GM23248 (cell line): Measurements from ENCODE around the gene FAM219A.

ENCODE experiments used
- EZH2 ChIP-seq: fragments of 200-600 bp; sonication (generic); IDR thresholded peaks from 2 replicates; pipeline ENCODE4 v1.6.1; 2018; ENCODE audit warnings: antibody characterized with exemption, mild to moderate bottlenecking; ENCODE audit not compliant: insufficient read depth, poor library complexity, severe bottlenecking
- EZH2phosphoT487 ChIP-seq: fragments of 200-600 bp; sonication (generic); IDR thresholded peaks from 2 replicates; pipeline ENCODE4 v1.6.1; 2018; ENCODE audit warnings: antibody characterized with exemption, moderate library complexity, mild to moderate bottlenecking, low read depth; ENCODE audit not compliant: insufficient read depth

DNA sequence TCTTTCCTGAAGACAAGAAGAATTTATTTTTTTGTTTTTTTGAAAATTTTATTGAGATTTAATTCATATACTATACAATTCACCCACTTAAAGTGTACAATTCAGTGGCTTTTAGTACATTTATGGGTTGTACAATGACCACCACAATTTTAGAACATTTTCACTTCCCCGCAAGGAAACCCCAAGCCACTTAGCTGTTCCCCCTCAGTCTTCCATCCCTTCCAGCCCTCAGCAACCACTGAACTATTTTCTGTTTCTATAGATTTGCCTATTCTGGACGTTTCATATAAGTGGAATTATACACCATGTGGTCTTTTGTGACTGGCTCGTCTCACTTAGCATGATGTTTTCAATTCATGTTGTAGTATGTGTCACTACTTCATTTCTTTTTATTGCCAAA is 28.2 kb upstream of the FAM219A start:
- no peak for TF ChIP-seq EZH2phosphoT487
- no peak for TF ChIP-seq EZH2
